ENCODE results near the gene ADM5.

- TF ChIP-seq CTCF (IDR thresholded peaks at IDR 0.05) = no peak
- no peak for TF ChIP-seq POLR2A (IDR thresholded peaks at IDR 0.05)
Measured at GRCh38 chr19:49651029-49651819, 38.2 kb upstream of the ADM5 start.

Data from right lobe of liver (tissue), 4 donors.